Kidney capillary endothelial cell (primary cell): ENCODE results near the gene MAP2K1.
"Not testable (repeated sequence)": the region's sequence is repeated elsewhere in the genome, so short reads cannot be mapped to it uniquely, and the experiment has no call there.

Experiments
- DNase-seq: peaks from one replicate; pipeline ENCODE4 v3.0.0-alpha.2; 2018; ENCODE audit warnings: low spot score

Gene MAP2K1

GRCh38 chr15:66393037-66393436 is 6.3 kb downstream of the MAP2K1 start:
- not testable (repeated sequence) for DNase-seq

DNA sequence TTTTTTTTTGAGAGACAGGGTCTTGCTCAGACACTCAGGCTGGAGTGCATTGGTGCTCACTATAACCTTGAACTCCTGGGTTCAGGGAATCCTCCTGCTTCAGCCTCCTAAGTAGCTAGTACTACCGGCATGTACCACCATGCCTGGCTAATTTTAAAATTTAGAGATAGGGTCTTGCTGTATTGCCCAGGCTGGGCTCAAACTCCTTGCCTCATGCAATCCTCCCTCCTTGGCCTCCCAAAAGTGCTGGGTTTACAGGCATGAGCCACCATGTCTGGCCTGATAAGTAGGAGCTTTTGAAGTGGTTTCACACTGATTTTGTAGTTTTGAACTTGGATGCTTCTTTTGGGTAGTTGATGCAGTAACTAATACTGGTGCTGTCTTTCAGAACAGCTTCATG is 7.8 kb downstream of the MAP2K1 start:
- DNase-seq, result no peak

GRCh38 chr15:66394915-66395314 is 8.2 kb downstream of the MAP2K1 start:
- DNase-seq, result no peak

DNA sequence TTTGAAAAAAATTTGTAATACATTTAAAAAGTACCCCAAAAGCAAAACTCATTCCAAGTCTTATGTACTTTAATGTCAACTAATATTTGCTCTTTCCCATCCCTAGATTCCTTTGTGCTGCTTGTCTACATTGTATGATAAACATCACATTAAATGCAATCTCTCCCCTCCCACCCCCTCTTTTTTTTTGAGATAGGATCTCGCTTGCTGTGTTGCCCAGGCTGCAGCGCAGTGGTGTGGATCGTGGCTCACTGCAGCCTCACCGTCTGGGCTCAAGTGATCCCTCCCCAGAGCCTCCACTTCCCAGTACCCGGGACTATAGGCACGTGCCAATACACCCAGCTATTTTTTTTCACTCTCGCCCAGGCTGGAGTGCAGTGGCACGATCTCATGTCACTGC is 12.6 kb downstream of the MAP2K1 start:
- no peak for DNase-seq

DNA sequence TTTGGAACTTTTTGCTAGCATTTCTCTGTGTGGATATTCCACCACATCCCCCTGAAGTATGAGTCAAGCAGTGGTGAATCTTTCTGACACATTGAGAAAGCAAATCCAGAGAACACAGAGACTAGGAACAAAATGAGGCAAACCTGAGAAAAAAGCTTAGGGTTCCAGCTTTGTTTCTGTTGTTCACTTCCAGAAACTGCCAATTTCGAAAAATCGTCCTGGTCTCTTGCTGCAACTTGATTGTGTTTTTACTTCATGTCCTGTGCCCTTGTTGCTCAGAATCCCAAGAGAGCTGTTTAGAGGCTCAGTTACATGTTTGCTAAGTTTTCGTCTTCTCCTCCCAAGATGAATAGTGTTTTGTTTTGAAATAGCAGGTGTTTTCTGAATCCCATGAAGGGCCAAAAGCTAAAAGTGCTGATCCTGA is 13.7 kb downstream of the MAP2K1 start:
- no peak for DNase-seq

DNA sequence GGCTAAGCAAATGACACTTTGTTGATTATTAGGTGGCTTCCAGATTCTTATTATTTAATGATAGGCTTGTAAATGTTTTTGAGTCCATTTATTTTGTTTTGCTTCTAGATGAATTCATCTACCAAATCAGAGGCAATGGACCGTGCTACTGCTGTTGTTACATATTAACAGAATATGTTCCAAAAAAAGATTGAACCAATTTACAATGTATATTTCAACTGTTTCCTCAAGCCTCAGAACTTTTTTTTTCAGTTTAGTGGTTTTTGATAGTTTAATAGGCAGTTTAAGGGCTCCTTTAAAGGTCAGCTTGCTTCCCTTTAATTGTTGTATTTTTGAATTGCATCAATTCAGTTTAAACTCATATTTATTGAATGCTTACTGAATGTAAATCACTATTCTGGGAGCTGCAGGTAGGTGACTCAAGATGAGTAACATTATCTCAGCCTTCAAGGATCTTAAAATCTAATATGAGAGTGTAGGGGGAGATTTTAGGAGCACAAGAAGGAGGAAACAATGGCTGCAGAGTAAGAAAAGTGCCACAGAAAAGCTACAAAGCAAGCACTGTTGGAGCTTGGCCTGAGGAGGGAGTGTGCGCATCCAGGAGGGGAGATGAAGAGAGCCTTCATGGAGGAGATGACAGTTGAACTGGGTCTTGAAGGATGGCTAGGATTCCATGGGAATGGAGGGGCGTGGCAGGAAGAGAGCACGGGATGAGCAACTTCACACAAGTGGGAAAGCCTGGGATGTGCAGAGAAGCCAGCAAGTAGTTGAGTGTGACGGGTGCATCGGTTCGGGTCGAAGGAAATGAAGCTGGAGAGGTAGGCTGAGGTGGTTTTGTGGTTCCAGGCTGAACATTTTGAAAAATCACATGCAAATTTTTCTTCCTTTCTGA is 14.7 kb downstream of the MAP2K1 start:
- no peak for DNase-seq

DNA sequence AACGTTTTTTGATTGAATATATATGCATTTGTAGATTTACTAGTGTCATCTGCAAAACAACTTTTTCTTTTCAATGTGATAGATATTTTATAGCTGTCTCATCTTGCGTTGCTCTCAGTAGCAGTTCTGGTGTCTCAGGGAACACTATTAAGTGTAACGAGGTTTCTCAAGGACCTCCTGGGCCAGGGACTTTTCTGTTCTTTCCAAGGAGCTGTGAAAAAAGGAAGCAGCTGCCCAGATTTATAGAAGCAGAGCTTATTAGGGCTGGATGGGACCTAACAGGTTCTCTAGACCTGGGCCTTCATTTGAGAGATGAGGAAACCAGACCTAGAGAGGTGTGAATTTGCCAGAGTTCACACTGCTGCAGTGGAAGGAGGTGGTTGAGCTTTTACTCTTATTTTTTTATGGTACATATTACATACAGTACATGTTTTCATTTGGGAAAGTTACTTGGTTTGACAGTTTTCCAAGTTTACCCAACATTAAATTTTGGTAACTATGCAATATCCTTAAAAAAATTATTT is 16.1 kb downstream of the MAP2K1 start:
- no peak for DNase-seq

GRCh38 chr15:66403323-66403722 is 16.6 kb downstream of the MAP2K1 start:
- no peak for DNase-seq

GRCh38 chr15:66404122-66404521 is 17.4 kb downstream of the MAP2K1 start:
- DNase-seq, result no peak

GRCh38 chr15:66404532-66404931 is 17.8 kb downstream of the MAP2K1 start:
- peak; percentile 38 for DNase-seq

DNA sequence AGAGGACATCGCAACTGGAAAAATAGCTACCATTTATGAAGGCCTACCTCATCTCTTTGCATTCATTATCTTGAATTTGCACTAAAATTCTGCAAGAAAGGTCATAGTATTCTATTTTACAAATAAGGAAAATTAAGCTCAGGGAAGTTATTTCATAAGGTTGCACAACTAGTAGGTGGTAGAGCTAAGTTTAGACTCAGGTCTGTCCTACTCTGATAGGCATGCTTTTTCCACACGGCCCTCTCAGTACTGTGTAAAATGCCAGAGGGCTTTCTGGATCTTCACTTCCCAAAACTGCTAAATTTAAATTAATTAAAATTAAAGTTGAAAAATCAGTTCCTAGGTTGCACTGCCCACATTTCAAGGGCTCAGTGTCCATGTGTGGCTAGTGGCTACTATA is 18.3 kb downstream of the MAP2K1 start:
- no peak for DNase-seq

DNA sequence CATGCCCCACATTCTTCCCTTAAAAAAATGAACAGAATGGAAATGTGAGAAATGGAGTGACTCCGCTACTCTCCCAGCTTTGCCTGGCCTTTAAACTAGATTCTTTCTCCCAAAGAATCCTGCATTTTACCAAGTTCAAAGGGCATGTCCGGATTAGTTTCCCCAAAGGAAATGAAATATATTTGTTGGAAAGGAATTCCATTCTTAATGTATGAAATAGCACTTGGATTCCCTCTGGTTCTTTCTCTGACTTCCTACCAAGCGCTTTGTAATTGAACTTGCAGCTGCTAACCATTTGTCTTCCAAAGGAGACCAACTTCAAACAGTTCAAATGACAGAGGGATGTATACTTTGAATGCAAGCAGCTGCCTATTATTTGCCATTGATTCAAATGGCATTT is 18.9 kb downstream of the MAP2K1 start:
- peak; percentile 69 for DNase-seq

GRCh38 chr15:66408254-66408653 is 21.5 kb downstream of the MAP2K1 start:
- no peak for DNase-seq

GRCh38 chr15:66408675-66409282 is 22.1 kb downstream of the MAP2K1 start:
- no peak for DNase-seq

- DNase-seq, result no peak
These were observed 22.9 kb downstream of the MAP2K1 start for GRCh38 chr15:66409565-66410108.

GRCh38 chr15:66411190-66411589 is 24.5 kb downstream of the MAP2K1 start:
- no peak for DNase-seq

GRCh38 chr15:66412220-66412619 is 25.5 kb downstream of the MAP2K1 start:
- DNase-seq, result no peak

- no peak for DNase-seq
These were observed 26.9 kb downstream of the MAP2K1 start for GRCh38 chr15:66413579-66413978.

GRCh38 chr15:66415360-66415759 is 28.6 kb downstream of the MAP2K1 start:
- no peak for DNase-seq

GRCh38 chr15:66417736-66418135 is 31.0 kb downstream of the MAP2K1 start:
- DNase-seq, result no peak

GRCh38 chr15:66419471-66419870 is 32.8 kb downstream of the MAP2K1 start:
- no peak for DNase-seq

GRCh38 chr15:66422347-66422746 is 35.6 kb downstream of the MAP2K1 start:
- no peak for DNase-seq

DNA sequence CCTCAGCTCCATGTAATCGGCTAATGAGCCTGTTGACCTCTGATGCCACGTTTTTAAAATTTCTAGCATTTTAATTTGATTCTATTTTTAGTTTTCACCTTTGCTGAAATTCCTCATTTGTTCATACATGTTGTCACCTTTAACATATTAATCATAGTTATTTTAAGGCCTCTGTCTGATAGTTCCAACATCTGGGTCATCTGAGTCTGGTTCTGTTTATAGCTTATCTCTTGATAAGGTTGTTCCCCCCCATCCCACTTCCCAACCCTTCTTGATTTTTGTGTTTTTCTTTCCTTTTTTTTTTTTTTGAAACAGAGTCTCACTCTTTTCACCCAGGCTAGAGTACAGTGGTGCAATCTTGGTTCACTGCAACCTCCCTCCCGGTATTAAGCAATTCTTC is 36.4 kb downstream of the MAP2K1 start:
- no peak for DNase-seq
